RPMI7951 (cell line): ENCODE results near the gene CLEC6A. TPM values are rescaled to one million over a fixed set of nuclear protein-coding genes. Genes with fewer than 3 reads are reported as not detected.
"Not testable (repeated sequence)": the region's sequence is repeated elsewhere in the genome, so short reads cannot be mapped to it uniquely, and the experiment has no call there.

Experiments used
- DNase-seq: peaks from one replicate; pipeline ENCODE4 v3.0.0-alpha.2; 2012; ENCODE audit warnings: low read depth
- total RNA-seq: library from RNA; depleted of rRNA; stranded (reverse); fragments of >200 nt; shearing (Covaris generic); gene quantifications from 2 replicates; pipeline ENCODE4 v1.2.3, GENCODE V29; 2014; rRNA removed

Gene CLEC6A
- total RNA-seq: not detected in 2 replicates

GRCh38 chr12:8455727-8456360, at the start of gene CLEC6A:
CLEC6A (plus strand) TSS chr12:8455962; CDS start chr12:8456112, 150 bp downstream.
- no peak for DNase-seq

GRCh38 chr12:8419576-8419975, 36.2 kb upstream of the CLEC6A start:
- not testable (repeated sequence) for DNase-seq

GRCh38 chr12:8420506-8420905, 35.3 kb upstream of the CLEC6A start:
- DNase-seq: no peak

GRCh38 chr12:8444536-8445278, 11.1 kb upstream of the CLEC6A start:
- not testable (repeated sequence) for DNase-seq

- DNase-seq: no peak
Measured at GRCh38 chr12:8445731-8446130, 10.0 kb upstream of the CLEC6A start.

GRCh38 chr12:8446642-8447547, 8.9 kb upstream of the CLEC6A start:
- DNase-seq: no peak

GRCh38 chr12:8449355-8449859, 6.4 kb upstream of the CLEC6A start:
- no peak for DNase-seq

GRCh38 chr12:8452036-8452435, 3.7 kb upstream of the CLEC6A start:
- DNase-seq: no peak

GRCh38 chr12:8453021-8453513, 2.7 kb upstream of the CLEC6A start:
- DNase-seq: no peak

GRCh38 chr12:8453796-8454195, 2.0 kb upstream of the CLEC6A start:
- no peak for DNase-seq

- DNase-seq: no peak
Measured at GRCh38 chr12:8455271-8455670, 491 bp upstream of the CLEC6A start.

GRCh38 chr12:8461426-8461825, 5.7 kb downstream of the CLEC6A start:
- no peak for DNase-seq

- no peak for DNase-seq
Measured at GRCh38 chr12:8465301-8465996, 9.7 kb downstream of the CLEC6A start.

- DNase-seq: no peak
Measured at GRCh38 chr12:8466241-8466640, 10.5 kb downstream of the CLEC6A start.

GRCh38 chr12:8471090-8471489, 15.3 kb downstream of the CLEC6A start:
- no peak for DNase-seq

GRCh38 chr12:8475508-8476203, 19.9 kb downstream of the CLEC6A start:
- DNase-seq: no peak

- no peak for DNase-seq
Measured at GRCh38 chr12:8482571-8483061, 26.9 kb downstream of the CLEC6A start.

- DNase-seq: no peak
Measured at GRCh38 chr12:8483079-8483478, 27.3 kb downstream of the CLEC6A start.

GRCh38 chr12:8491646-8492530, 36.1 kb downstream of the CLEC6A start:
- no peak for DNase-seq
